Measurements from ENCODE around the gene PFDN5.
"Not testable (repeated sequence)": the region's sequence is repeated elsewhere in the genome, so short reads cannot be mapped to it uniquely, and the experiment has no call there.

Gene PFDN5

GRCh38 chr12:53268630-53269562 is 26.4 kb upstream of the PFDN5 start:
- Mint-ChIP-seq H3K4me3 (peak overlapping the region; percentile 98), H3K27ac (peak overlapping the region; percentile 95), H3K4me1 (ENCODE audit: low read depth) (peaks cover 39% of the 10 kb centered on the region), H3K9me3 (no peaks in the 10 kb centered on the region), H3K27me3 (ENCODE audit: low read depth) (no peaks in the 10 kb centered on the region), H3K36me3 (ENCODE audit: low read depth) (peaks cover 37% of the 10 kb centered on the region)
- DNase-seq (ENCODE audit: low spot score): no peak

GRCh38 chr12:53274445-53274844 is 20.9 kb upstream of the PFDN5 start:
- DNase-seq (ENCODE audit: low spot score): no peak
- Mint-ChIP-seq H3K27me3 (ENCODE audit: low read depth) (no peaks in the 10 kb centered on the region), H3K4me1 (ENCODE audit: low read depth) (peaks cover 27% of the 10 kb centered on the region), H3K4me3 (no peak overlapping the region), H3K36me3 (ENCODE audit: low read depth) (peaks cover 61% of the 10 kb centered on the region), H3K27ac (no peak overlapping the region), H3K9me3 (no peaks in the 10 kb centered on the region)

DNA sequence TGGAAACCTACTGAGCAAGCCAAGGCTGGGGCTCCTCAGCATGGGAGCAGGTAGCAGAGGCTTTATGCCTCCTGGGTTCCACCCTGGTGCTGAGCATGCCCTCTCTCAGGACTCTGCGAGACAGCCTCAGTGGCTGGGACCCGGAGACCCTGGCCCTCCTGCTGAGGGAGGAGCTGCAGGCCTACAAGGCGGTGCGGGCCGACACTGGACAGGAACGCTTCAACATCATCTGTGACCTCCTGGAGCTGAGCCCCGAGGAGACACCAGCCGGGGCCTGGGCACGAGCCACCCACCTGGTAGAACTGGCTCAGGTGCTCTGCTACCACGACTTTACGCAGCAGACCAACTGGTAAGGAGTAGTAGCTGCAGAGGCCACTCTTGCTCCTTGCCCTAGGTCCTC is 18.8 kb upstream of the PFDN5 start:
- H3K9me3 Mint-ChIP-seq: no peaks in the 10 kb centered on the region
- H3K36me3 Mint-ChIP-seq (ENCODE audit: low read depth): peaks cover 52% of the 10 kb centered on the region
- no peak overlapping the region for H3K27ac Mint-ChIP-seq
- no peak for DNase-seq (ENCODE audit: low spot score)
- no peak overlapping the region for H3K4me3 Mint-ChIP-seq
- no peaks in the 10 kb centered on the region for H3K27me3 Mint-ChIP-seq (ENCODE audit: low read depth)
- H3K4me1 Mint-ChIP-seq (ENCODE audit: low read depth): peaks cover 11% of the 10 kb centered on the region

- H3K4me1 Mint-ChIP-seq (ENCODE audit: low read depth): peaks cover 7% of the 10 kb centered on the region
- H3K36me3 Mint-ChIP-seq (ENCODE audit: low read depth): peaks cover 56% of the 10 kb centered on the region
- no peaks in the 10 kb centered on the region for H3K27me3 Mint-ChIP-seq (ENCODE audit: low read depth)
- no peak for DNase-seq (ENCODE audit: low spot score)
- no peak overlapping the region for H3K27ac Mint-ChIP-seq
- H3K9me3 Mint-ChIP-seq: no peaks in the 10 kb centered on the region
- no peak overlapping the region for H3K4me3 Mint-ChIP-seq
These were observed 17.4 kb upstream of the PFDN5 start for GRCh38 chr12:53277981-53278380.

GRCh38 chr12:53279283-53279869 is 16.0 kb upstream of the PFDN5 start:
- no peak for DNase-seq (ENCODE audit: low spot score)
- H3K27me3 Mint-ChIP-seq (ENCODE audit: low read depth): no peaks in the 10 kb centered on the region
- peaks cover 5% of the 10 kb centered on the region for H3K4me1 Mint-ChIP-seq (ENCODE audit: low read depth)
- peaks cover 64% of the 10 kb centered on the region for H3K36me3 Mint-ChIP-seq (ENCODE audit: low read depth)
- no peaks in the 10 kb centered on the region for H3K9me3 Mint-ChIP-seq
- H3K4me3 Mint-ChIP-seq: no peak overlapping the region
- no peak overlapping the region for H3K27ac Mint-ChIP-seq

DNA sequence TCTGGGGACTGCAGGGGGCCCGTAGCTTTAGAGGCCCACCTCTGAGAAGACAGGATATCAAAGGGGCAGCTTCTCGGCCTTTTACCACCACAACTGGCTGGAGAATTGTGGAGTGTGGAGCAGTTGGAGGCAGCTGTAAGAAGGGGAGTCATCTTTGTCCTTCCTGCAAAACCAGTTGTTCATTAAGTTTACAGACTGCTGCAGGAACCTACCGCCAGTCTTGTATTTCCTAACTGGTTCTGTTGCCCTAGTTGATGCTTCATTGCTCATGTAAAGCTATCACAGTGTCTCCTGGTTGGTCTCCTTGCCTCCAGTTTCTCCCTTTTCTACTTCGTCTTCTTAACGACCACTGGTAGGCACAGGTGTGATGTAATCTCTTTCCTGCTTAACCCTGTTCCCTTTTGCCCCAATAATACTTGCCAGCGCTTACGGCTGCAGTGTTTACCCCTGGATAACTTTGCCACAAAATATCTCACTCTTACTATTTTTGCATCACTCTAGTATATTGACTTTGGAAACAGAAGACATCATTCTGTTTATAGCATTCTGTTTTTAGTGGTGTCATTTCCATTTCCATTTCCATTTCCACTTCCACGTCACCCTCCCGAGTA is 15.3 kb upstream of the PFDN5 start:
- Mint-ChIP-seq H3K4me1 (ENCODE audit: low read depth) (peaks cover 5% of the 10 kb centered on the region), H3K4me3 (no peak overlapping the region), H3K27me3 (ENCODE audit: low read depth) (no peaks in the 10 kb centered on the region), H3K9me3 (no peaks in the 10 kb centered on the region), H3K36me3 (ENCODE audit: low read depth) (peaks cover 62% of the 10 kb centered on the region), H3K27ac (no peak overlapping the region)
- no peak for DNase-seq (ENCODE audit: low spot score)

DNA sequence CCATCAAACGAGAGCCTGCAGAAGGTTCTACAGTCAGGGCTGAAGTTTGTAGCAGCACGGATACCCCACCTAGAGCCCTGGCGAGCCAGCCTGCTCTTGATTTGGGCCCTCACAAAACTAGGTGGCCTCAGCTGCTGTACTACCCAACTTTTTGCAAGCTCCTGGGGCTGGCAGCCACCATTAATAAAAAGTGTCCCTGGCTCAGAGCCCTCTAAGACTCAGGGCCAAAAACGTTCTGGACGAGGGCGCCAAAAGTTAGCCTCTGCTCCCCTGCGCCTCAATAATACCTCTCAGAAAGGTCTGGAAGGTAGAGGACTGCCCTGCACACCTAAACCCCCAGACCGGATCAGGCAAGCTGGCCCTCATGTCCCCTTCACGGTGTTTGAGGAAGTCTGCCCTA is 8.9 kb upstream of the PFDN5 start:
- no peak overlapping the region for H3K27ac Mint-ChIP-seq
- DNase-seq (ENCODE audit: low spot score): no peak
- H3K27me3 Mint-ChIP-seq (ENCODE audit: low read depth): no peaks in the 10 kb centered on the region
- H3K4me1 Mint-ChIP-seq (ENCODE audit: low read depth): peaks cover 3% of the 10 kb centered on the region
- no peaks in the 10 kb centered on the region for H3K9me3 Mint-ChIP-seq
- peaks cover 68% of the 10 kb centered on the region for H3K36me3 Mint-ChIP-seq (ENCODE audit: low read depth)
- no peak overlapping the region for H3K4me3 Mint-ChIP-seq

DNA sequence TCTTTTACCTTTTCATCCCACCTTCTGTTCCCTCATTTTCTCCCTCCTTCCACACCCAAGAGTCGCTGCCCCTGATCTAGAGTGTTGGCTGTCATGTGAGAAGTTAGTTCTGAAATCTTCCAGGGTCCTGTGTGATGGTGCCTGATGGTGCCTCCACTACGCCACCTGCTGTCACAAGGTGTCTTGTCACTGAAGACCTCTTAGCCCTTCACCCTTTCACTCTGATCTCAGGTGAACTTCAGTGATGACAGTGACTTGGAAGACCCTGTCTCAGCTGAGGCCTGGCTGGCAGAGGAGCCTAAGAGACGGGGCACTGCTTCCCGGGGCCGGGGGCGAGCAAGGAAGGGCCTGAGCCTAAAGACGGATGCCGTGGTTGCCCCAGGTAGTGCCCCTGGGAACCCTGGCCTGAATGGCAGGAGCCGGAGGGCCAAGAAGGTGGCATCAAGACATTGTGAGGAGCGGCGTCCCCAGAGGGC is 7.6 kb upstream of the PFDN5 start:
- DNase-seq (ENCODE audit: low spot score): peak; percentile 42
- H3K9me3 Mint-ChIP-seq: no peaks in the 10 kb centered on the region
- H3K27ac Mint-ChIP-seq: peak overlapping the region; percentile 41
- peaks cover 3% of the 10 kb centered on the region for H3K4me1 Mint-ChIP-seq (ENCODE audit: low read depth)
- peaks cover 68% of the 10 kb centered on the region for H3K36me3 Mint-ChIP-seq (ENCODE audit: low read depth)
- no peak overlapping the region for H3K4me3 Mint-ChIP-seq
- no peaks in the 10 kb centered on the region for H3K27me3 Mint-ChIP-seq (ENCODE audit: low read depth)

DNA sequence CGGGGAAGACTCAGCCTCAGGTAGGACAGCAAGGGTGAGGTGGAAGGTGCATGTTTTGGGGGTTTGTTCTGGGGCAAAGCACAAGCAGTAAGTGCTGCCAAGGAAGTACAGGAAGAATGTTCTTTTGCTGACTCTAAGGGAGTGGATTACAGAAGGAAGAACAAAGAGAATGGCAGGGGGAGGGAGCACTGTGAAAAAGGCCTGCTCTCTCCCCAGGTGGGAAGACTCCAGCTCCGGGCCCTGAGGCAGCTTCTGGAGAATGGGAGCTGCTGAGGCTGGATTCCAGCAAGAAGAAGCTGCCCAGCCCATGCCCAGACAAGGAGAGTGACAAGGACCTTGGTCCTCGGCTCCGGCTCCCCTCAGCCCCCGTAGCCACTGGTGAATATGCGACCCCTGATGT is 7.0 kb upstream of the PFDN5 start:
- H3K27ac Mint-ChIP-seq: no peak overlapping the region

DNA sequence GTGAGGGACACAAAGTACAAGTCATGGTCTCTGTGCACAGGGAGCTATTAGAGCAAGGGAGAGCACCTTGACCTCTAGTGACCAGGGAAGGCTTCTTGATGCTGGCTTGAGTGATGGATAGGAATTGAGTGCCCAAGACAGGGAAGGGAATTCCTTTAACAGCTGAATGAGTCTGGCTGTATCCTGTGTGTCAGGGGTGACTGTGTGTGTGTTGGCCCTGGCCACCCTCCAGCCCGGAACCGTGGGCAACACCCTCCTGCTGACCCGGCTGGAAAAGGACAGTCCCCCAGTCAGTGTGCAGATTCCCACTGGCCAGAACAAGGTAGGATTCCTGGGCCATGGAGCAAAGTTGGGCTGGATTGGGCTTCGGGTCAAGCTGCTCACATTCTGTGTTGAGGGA is 5.5 kb upstream of the PFDN5 start:
- Mint-ChIP-seq H3K4me1 (ENCODE audit: low read depth) (peaks cover 5% of the 10 kb centered on the region), H3K27ac (peak overlapping the region; percentile 62), H3K4me3 (no peak overlapping the region), H3K36me3 (ENCODE audit: low read depth) (peaks cover 63% of the 10 kb centered on the region), H3K9me3 (no peaks in the 10 kb centered on the region), H3K27me3 (ENCODE audit: low read depth) (no peaks in the 10 kb centered on the region)
- DNase-seq (ENCODE audit: low spot score): no peak

More for the DNA sequence above, 7.0 kb upstream of the PFDN5 start:
- H3K9me3 Mint-ChIP-seq: no peaks in the 10 kb centered on the region
- H3K4me3 Mint-ChIP-seq: no peak overlapping the region
- H3K27me3 Mint-ChIP-seq (ENCODE audit: low read depth): no peaks in the 10 kb centered on the region
- peaks cover 68% of the 10 kb centered on the region for H3K36me3 Mint-ChIP-seq (ENCODE audit: low read depth)
- H3K4me1 Mint-ChIP-seq (ENCODE audit: low read depth): peaks cover 3% of the 10 kb centered on the region
- DNase-seq (ENCODE audit: low spot score): no peak

- no peaks in the 10 kb centered on the region for H3K9me3 Mint-ChIP-seq
- DNase-seq (ENCODE audit: low spot score): no peak
- H3K27me3 Mint-ChIP-seq (ENCODE audit: low read depth): no peaks in the 10 kb centered on the region
- H3K27ac Mint-ChIP-seq: no peak overlapping the region
- peaks cover 65% of the 10 kb centered on the region for H3K36me3 Mint-ChIP-seq (ENCODE audit: low read depth)
- no peak overlapping the region for H3K4me3 Mint-ChIP-seq
- peaks cover 11% of the 10 kb centered on the region for H3K4me1 Mint-ChIP-seq (ENCODE audit: low read depth)
These were observed 4.7 kb upstream of the PFDN5 start for GRCh38 chr12:53290661-53291060.

GRCh38 chr12:53292426-53292825 is 2.9 kb upstream of the PFDN5 start:
- no peak for DNase-seq (ENCODE audit: low spot score)
- peaks cover 17% of the 10 kb centered on the region for H3K4me1 Mint-ChIP-seq (ENCODE audit: low read depth)
- H3K36me3 Mint-ChIP-seq (ENCODE audit: low read depth): peaks cover 64% of the 10 kb centered on the region
- no peak overlapping the region for H3K27ac Mint-ChIP-seq
- H3K9me3 Mint-ChIP-seq: no peaks in the 10 kb centered on the region
- no peaks in the 10 kb centered on the region for H3K27me3 Mint-ChIP-seq (ENCODE audit: low read depth)
- H3K4me3 Mint-ChIP-seq: no peak overlapping the region

- no peaks in the 10 kb centered on the region for H3K9me3 Mint-ChIP-seq
- H3K4me3 Mint-ChIP-seq: peak overlapping the region; percentile 97
- H3K27ac Mint-ChIP-seq: peak overlapping the region; percentile 89
- peaks cover 59% of the 10 kb centered on the region for H3K36me3 Mint-ChIP-seq (ENCODE audit: low read depth)
- H3K27me3 Mint-ChIP-seq (ENCODE audit: low read depth): no peaks in the 10 kb centered on the region
- peaks cover 33% of the 10 kb centered on the region for H3K4me1 Mint-ChIP-seq (ENCODE audit: low read depth)
- DNase-seq (ENCODE audit: low spot score): no peak
These were observed 513 bp downstream of the PFDN5 start for GRCh38 chr12:53295891-53296219.

DNA sequence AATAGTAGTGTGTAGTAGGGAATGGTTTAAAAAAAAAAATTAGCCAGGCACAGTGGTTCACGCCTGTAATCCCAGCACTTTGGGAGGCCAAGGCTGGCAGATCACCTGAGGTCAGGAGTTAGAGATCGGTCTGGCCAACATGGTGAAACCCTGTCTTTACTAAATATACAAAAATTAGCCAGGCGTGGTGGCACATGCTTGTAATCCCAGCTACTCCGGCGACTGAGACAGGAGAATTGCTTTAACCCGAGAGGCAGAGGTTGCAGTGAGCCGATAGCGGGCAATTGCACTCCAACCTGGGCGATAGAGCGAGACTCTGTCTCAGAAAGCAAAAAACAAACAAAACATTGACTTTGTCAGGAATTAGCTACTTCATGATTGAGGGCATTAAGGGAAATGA is 1.8 kb downstream of the PFDN5 start:
- not testable (repeated sequence) for H3K9me3 Mint-ChIP-seq; H3K27me3 Mint-ChIP-seq (ENCODE audit: low read depth); DNase-seq (ENCODE audit: low spot score); H3K27ac Mint-ChIP-seq
- Mint-ChIP-seq H3K4me1 (ENCODE audit: low read depth) (peaks cover 40% of the 10 kb centered on the region), H3K4me3 (peak overlapping the region; percentile 97), H3K36me3 (ENCODE audit: low read depth) (peaks cover 58% of the 10 kb centered on the region)
